Testis (tissue), 3 donors: ENCODE results near the gene ACSL6. TPM values are rescaled to one million over a fixed set of nuclear protein-coding genes. Genes with fewer than 3 reads are reported as not detected.

ENCODE experiments used
- DNase-seq: peaks from one replicate; pipeline ENCODE4 v3.0.0-alpha.2; 2019
- H3K27ac ChIP-seq, 2 donors: fragments of 200-600 bp; sonication (generic); one replicate each; pipeline ENCODE4 v1.5.1; 2019
- H3K27me3 ChIP-seq: fragments of 200-600 bp; sonication (generic); one replicate; pipeline ENCODE4 v1.5.1; 2019
- H3K36me3 ChIP-seq: fragments of 200-600 bp; sonication (generic); one replicate; pipeline ENCODE4 v1.5.1; 2017; ENCODE audit warnings: low read depth; ENCODE audit errors: missing control alignments
- H3K4me1 ChIP-seq: fragments of 200-600 bp; sonication (generic); one replicate; pipeline ENCODE4 v1.5.1; 2019
- H3K4me3 ChIP-seq, 2 donors: fragments of 200-600 bp; sonication (generic); one replicate each; pipeline ENCODE4 v1.5.1; 2017 to 2019
- H3K9me3 ChIP-seq: fragments of 200-600 bp; sonication (generic); one replicate; pipeline ENCODE4 v1.5.1; 2017
- POLR2A ChIP-seq: fragments of 450-650 bp; IDR thresholded peaks from one replicate; pipeline ENCODE4 v1.6.1; 2017; ENCODE audit warnings: antibody characterized with exemption, mild to moderate bottlenecking, moderate library complexity
- WGBS, 2 donors: methylation state at CpG; one replicate each; pipeline ENCODE4 v1.1.5; 2018; 5-methylcytosine and 5-hydroxymethylcytosine counted together
- intact Hi-C: fragments of 100-400 bp; cut with DNase I; formaldehyde crosslinking; loops from one replicate; pipeline ENCODE4 v1.15.1; 2023; ENCODE audit warnings: low total_unique reads
- polyA plus RNA-seq: library from polyadenylated mRNA; stranded (reverse); fragments of 350-450 nt; fragmentation: Illumina TruSeq; extraction: RNeasy Lipid Tissue Mini Kit (QIAGEN cat#74804); gene quantifications from one replicate; pipeline ENCODE4 v1.2.3, GENCODE V29; 2014; ENCODE audit warnings: low read depth, low replicate concordance; ENCODE audit not compliant: insufficient read depth
- total RNA-seq, 2 donors: library from RNA; depleted of rRNA; stranded (reverse); fragments of >200 nt; gene quantifications; one replicate each; pipeline ENCODE4 v1.2.3, GENCODE V29; 2016
- TF ChIP-seq, protein P1 (sequence below), 3 experiments: fragments of 450-650 bp in 2 of 3; fragments of 200-600 bp in 1 of 3; sonication (generic) in 1 of 3; IDR thresholded peaks; one replicate each; pipeline ENCODE4 v1.5.1; 2016 to 2019; ENCODE audit warnings: antibody characterized with exemption in 3 of 3, mild to moderate bottlenecking in 2 of 3, moderate library complexity in 1 of 3

ACSL6 gene
- total and polyA plus RNA-seq, 3 donors from 2014 or later = 38.5 to 98.7 (median 44.9) TPM

- DNase-seq = no peak
- no peaks in the 10 kb centered on the region for H3K9me3 ChIP-seq
- TF ChIP-seq, protein P1, sequence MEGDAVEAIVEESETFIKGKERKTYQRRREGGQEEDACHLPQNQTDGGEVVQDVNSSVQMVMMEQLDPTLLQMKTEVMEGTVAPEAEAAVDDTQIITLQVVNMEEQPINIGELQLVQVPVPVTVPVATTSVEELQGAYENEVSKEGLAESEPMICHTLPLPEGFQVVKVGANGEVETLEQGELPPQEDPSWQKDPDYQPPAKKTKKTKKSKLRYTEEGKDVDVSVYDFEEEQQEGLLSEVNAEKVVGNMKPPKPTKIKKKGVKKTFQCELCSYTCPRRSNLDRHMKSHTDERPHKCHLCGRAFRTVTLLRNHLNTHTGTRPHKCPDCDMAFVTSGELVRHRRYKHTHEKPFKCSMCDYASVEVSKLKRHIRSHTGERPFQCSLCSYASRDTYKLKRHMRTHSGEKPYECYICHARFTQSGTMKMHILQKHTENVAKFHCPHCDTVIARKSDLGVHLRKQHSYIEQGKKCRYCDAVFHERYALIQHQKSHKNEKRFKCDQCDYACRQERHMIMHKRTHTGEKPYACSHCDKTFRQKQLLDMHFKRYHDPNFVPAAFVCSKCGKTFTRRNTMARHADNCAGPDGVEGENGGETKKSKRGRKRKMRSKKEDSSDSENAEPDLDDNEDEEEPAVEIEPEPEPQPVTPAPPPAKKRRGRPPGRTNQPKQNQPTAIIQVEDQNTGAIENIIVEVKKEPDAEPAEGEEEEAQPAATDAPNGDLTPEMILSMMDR (IDR thresholded peaks at IDR 0.05) = no peak
- TF ChIP-seq POLR2A = no peak
- no peaks in the 10 kb centered on the region for H3K36me3 ChIP-seq
- intact Hi-C loops = no loop called here
- no peak overlapping the region for H3K27ac ChIP-seq
- WGBS, 2 donors = 81 to 82% methylated on average over 5 of the region's 5 CpGs
- no peaks in the 10 kb centered on the region for H3K4me1 ChIP-seq
- H3K4me3 ChIP-seq = no peak overlapping the region
- H3K27me3 ChIP-seq = no peaks in the 10 kb centered on the region
Measured at GRCh38 chr5:131968396-131968954, 43.0 kb downstream of the ACSL6 start.

- Histone ChIP-seq H3K4me1 (no peaks in the 10 kb centered on the region), H3K9me3 (no peaks in the 10 kb centered on the region), H3K27ac (no peak overlapping the region), H3K36me3 (no peaks in the 10 kb centered on the region), H3K27me3 (no peaks in the 10 kb centered on the region), H3K4me3 (no peak overlapping the region)
- TF ChIP-seq, protein P1 (IDR thresholded peaks at IDR 0.05) = no peak
- TF ChIP-seq POLR2A = no peak
- 89 to 100% methylated on average over 1 of the region's 1 CpG for WGBS, 2 donors
- intact Hi-C loops = no loop called here
- DNase-seq = no peak
Measured at GRCh38 chr5:131966551-131966950, 44.9 kb downstream of the ACSL6 start.

DNA sequence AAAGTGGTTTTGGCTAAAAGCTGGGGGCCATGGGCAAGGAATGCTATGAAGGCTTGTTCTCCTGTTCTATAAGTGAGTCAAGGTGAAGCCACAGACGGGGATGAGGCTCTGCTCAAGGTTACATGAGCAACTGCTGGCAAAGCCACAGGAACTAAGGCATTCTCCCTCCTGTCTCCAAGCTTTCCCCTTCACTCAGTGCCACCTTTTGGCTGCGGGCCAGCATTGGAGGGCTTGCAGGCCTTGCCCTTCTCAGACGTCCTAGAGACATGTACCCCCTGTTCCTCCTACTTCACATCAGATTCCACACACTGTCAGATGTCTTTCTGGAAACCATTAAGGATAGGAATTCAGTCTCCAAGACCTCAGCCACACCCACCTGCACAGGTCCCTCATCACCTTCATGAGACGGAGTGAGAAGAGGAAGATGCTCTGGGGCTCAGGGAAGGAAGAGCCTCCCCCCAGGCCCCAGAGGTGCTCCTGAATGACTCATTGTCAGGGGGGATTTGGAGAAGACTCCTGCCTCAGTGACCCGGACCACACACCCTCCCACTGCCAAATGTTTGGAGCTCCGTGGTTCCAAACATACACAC lies 45.5 kb downstream of the ACSL6 start:
- TF ChIP-seq, protein P1 (IDR thresholded peaks at IDR 0.05) = no peak
- TF ChIP-seq POLR2A = no peak

DNA sequence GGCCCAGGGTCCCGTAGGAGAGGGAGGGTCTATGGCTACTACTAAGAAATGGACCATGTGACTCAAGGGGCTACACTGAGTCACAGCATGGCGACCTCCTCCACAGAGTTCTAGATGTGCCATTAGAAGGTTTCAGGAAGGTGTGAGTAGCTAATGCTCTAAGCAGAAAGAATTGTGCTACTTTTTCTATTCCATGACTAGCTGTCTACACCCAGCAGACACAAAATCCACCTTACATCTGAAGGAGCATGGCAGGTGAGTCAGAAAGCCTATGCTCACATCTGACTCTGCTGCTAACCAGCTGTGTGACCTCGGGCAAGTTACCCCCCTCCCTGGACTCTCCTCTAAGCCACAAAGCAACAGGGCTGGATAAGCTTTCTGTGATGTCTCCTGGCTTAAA lies 51.6 kb downstream of the ACSL6 start:
- TF ChIP-seq, protein P1 (IDR thresholded peaks at IDR 0.05) = no peak
- TF ChIP-seq POLR2A = no peak
- DNase-seq = no peak
- Histone ChIP-seq H3K4me1 (no peaks in the 10 kb centered on the region), H3K4me3 (no peak overlapping the region), H3K27ac (no peak overlapping the region), H3K27me3 (no peaks in the 10 kb centered on the region), H3K36me3 (no peaks in the 10 kb centered on the region), H3K9me3 (no peaks in the 10 kb centered on the region)
- WGBS, 2 donors = 84 to 86% methylated on average over 2 to 3 of the region's 3 CpGs
- intact Hi-C loops = no loop called here

More for the DNA sequence above, 45.5 kb downstream of the ACSL6 start:
- Histone ChIP-seq H3K9me3 (no peaks in the 10 kb centered on the region), H3K36me3 (no peaks in the 10 kb centered on the region), H3K4me1 (no peaks in the 10 kb centered on the region), H3K27me3 (no peaks in the 10 kb centered on the region), H3K4me3 (no peak overlapping the region), H3K27ac (no peak overlapping the region)
- no peak for DNase-seq
- intact Hi-C loops = no loop called here
- 79 to 84% methylated on average over 6 of the region's 6 CpGs for WGBS, 2 donors

GRCh38 chr5:131959136-131959535 lies 52.3 kb downstream of the ACSL6 start:
- H3K27me3 ChIP-seq = no peaks in the 10 kb centered on the region
- H3K27ac ChIP-seq = no peak overlapping the region
- no peaks in the 10 kb centered on the region for H3K36me3 ChIP-seq
- no peaks in the 10 kb centered on the region for H3K4me1 ChIP-seq
- H3K4me3 ChIP-seq = no peak overlapping the region
- intact Hi-C loops = no loop called here
- TF ChIP-seq, protein P1 (IDR thresholded peaks at IDR 0.05) = no peak
- no peak for TF ChIP-seq POLR2A
- WGBS, 2 donors = 91 to 92% methylated on average over 5 of the region's 5 CpGs
- H3K9me3 ChIP-seq = no peaks in the 10 kb centered on the region
- DNase-seq = no peak
